Brain microvascular endothelial cell (primary cell): ENCODE data around the gene ELAPOR1.
"Not testable (repeated sequence)": the region's sequence is repeated elsewhere in the genome, so short reads cannot be mapped to it uniquely, and the experiment has no call there.

Source experiments
- DNase-seq: peaks from one replicate; pipeline ENCODE4 v3.0.0-alpha.2; 2020
- H3K27ac ChIP-seq: fragments of 250-450 bp; sonication (Bioruptor Pico); 2 replicates; pipeline ENCODE4 v1.5.1; 2020; ENCODE audit warnings: mild to moderate bottlenecking, moderate library complexity
- H3K27me3 ChIP-seq: fragments of 250-450 bp; sonication (Bioruptor Pico); replicated peaks from 2 replicates; pipeline ENCODE4 v1.5.1; 2020; ENCODE audit warnings: mild to moderate bottlenecking
- H3K36me3 ChIP-seq: fragments of 250-450 bp; sonication (Bioruptor Pico); replicated peaks from 2 replicates; pipeline ENCODE4 v1.5.1; 2020; ENCODE audit warnings: mild to moderate bottlenecking
- H3K4me3 ChIP-seq: 2 replicates; pipeline ENCODE4 v1.5.1; 2011; ENCODE audit warnings: low read depth, mild to moderate bottlenecking, control low read depth, low read length, moderate library complexity
- in situ Hi-C: cut with HindIII; loops from 2 replicates; pipeline ENCODE4 v1.10.0; 2017; ENCODE audit warnings: low sequenced_read_pairs, low pct_ligation_motif_present
- TF ChIP-seq, protein P1 (sequence below): IDR thresholded peaks from 2 replicates; pipeline ENCODE4 v1.5.1; 2011; ENCODE audit warnings: low read depth, mild to moderate bottlenecking, moderate library complexity, low read length, control low read depth, inconsistent platforms; ENCODE audit errors: missing control alignments

The ELAPOR1 gene

DNA sequence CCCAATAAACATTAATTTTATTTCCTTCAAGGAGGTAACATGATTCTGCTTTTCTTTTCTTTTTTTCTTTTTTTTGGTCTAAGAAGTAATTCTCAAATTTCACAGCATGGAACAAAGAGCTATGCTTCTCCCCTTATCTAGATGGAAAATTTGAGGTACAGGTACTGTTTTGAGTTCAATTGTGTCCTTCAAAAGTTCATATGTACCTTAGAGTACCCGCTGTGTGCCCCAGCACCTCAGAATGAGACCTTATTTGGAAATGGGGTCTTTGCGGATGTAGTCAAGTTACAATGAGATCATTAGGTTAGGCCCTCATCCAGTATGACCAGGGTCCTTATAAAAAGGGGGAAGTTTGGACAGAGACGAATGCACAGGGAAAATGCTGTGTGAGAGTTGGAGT, 22.0 kb downstream of the ELAPOR1 start:
- no peaks in the 10 kb centered on the region for H3K27me3 ChIP-seq
- no peak for DNase-seq
- in situ Hi-C loops: no loop called here
- no peak overlapping the region for H3K4me3 ChIP-seq
- H3K27ac ChIP-seq: no peak overlapping the region
- no peaks in the 10 kb centered on the region for H3K36me3 ChIP-seq
- TF ChIP-seq, protein P1, sequence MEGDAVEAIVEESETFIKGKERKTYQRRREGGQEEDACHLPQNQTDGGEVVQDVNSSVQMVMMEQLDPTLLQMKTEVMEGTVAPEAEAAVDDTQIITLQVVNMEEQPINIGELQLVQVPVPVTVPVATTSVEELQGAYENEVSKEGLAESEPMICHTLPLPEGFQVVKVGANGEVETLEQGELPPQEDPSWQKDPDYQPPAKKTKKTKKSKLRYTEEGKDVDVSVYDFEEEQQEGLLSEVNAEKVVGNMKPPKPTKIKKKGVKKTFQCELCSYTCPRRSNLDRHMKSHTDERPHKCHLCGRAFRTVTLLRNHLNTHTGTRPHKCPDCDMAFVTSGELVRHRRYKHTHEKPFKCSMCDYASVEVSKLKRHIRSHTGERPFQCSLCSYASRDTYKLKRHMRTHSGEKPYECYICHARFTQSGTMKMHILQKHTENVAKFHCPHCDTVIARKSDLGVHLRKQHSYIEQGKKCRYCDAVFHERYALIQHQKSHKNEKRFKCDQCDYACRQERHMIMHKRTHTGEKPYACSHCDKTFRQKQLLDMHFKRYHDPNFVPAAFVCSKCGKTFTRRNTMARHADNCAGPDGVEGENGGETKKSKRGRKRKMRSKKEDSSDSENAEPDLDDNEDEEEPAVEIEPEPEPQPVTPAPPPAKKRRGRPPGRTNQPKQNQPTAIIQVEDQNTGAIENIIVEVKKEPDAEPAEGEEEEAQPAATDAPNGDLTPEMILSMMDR: no peak

DNA sequence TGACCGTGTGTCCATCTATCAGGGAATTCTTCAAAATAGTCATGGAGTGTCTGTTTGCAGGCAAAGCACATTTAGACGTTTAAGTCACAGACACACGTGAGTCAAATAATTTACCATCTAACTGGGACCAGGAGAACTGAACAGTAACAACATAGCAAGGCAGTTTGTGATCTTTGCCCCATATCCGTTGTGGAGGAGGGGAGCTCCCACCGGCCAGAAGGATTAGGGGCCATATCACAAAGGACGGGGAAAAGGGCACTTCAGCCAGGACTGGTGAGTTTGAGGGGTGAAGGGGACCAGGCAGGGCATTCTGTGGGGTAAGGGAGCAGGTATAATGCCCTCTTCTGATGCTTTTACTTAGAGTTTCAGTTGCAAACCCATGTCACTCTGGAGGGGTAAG, 22.9 kb downstream of the ELAPOR1 start:
- H3K36me3 ChIP-seq: no peaks in the 10 kb centered on the region
- in situ Hi-C loops: no loop called here
- H3K27ac ChIP-seq: no peak overlapping the region
- H3K4me3 ChIP-seq: no peak overlapping the region
- no peak for DNase-seq
- H3K27me3 ChIP-seq: no peaks in the 10 kb centered on the region
- TF ChIP-seq, protein P1: no peak

- TF ChIP-seq, protein P1: no peak
- Histone ChIP-seq H3K36me3 (no peaks in the 10 kb centered on the region), H3K27me3 (no peaks in the 10 kb centered on the region), H3K4me3 (no peak overlapping the region), H3K27ac (no peak overlapping the region)
- in situ Hi-C loops: no loop called here
- DNase-seq: no peak
Measured at GRCh38 chr1:109137958-109138357, 24.0 kb downstream of the ELAPOR1 start.

DNA sequence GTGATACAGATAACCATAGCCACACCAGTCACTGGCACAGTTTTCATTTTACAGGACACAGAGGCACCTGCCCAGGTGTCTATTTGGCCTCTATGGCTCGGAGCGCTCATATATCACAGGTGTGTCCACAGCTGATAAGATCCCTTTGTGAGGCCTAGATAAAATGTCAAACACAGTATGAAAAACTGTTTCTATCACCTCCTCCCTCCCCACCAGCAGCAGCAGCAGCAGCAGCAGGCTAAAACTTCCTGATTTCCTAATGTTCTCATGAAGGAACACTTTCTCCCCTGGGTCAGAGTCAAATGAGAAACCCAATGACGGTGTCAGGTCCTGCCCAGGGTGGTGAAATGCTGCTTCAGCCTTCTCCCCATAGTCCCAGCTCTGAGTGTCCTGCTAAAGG, 24.4 kb downstream of the ELAPOR1 start:
- no peak for DNase-seq
- Histone ChIP-seq H3K27ac (no peak overlapping the region), H3K4me3 (no peak overlapping the region), H3K27me3 (no peaks in the 10 kb centered on the region), H3K36me3 (no peaks in the 10 kb centered on the region)
- TF ChIP-seq, protein P1: no peak
- in situ Hi-C loops: no loop called here

GRCh38 chr1:109140392-109140791, 26.5 kb downstream of the ELAPOR1 start:
- Histone ChIP-seq H3K36me3 (no peaks in the 10 kb centered on the region), H3K27ac (no peak overlapping the region), H3K4me3 (no peak overlapping the region), H3K27me3 (no peaks in the 10 kb centered on the region)
- TF ChIP-seq, protein P1: no peak
- no peak for DNase-seq
- in situ Hi-C loops: no loop called here

GRCh38 chr1:109142260-109142659, 28.3 kb downstream of the ELAPOR1 start:
- no peaks in the 10 kb centered on the region for H3K27me3 ChIP-seq
- H3K4me3 ChIP-seq: no peak overlapping the region
- TF ChIP-seq, protein P1: no peak
- no peak for DNase-seq
- H3K36me3 ChIP-seq: no peaks in the 10 kb centered on the region
- H3K27ac ChIP-seq: no peak overlapping the region
- in situ Hi-C loops: no loop called here

DNA sequence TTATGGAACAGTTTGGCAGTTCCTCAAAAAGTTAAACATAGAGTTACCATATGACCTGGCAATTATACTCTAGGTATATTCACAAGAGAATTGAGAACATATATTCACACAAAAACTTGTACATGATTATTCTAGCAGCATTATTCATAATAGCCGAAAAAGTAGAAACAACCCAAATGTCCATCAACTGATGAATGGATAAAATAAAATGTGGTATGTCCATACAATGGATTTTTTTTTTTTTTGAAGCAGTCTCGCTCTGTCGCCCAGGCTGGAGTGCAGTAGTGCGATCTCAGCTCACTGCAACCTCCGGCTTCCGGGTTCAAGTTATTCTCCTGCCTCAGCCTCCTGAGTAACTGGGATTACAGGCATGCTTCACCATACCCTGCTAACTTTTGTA, 28.8 kb downstream of the ELAPOR1 start:
- in situ Hi-C loops, H3K27me3 ChIP-seq, DNase-seq, H3K36me3 ChIP-seq, H3K4me3 ChIP-seq, H3K27ac ChIP-seq: not testable (repeated sequence)
